WTC11 (cell line): ENCODE data around the gene PRUNE2. TPM values are rescaled to one million over a fixed set of nuclear protein-coding genes. Genes with fewer than 3 reads are reported as not detected.

Experiments
- ATAC-seq: fragments of 200-7000 bp; cut with Tn5 transposase; 2 replicates; pipeline ENCODE4 v1.10.0; 2021; ENCODE audit warnings: mild to moderate bottlenecking, moderate library complexity
- CTCF ChIA-PET: fragments of 300-600 bp; sonication (Branson Sonifier 250); formaldehyde crosslinking; loops from one replicate; lab custom pipeline; 2021; ENCODE audit warnings: antibody characterized with exemption; lab: Charles Lee
- POLR2A ChIA-PET: fragments of 350-600 bp; sonication (Branson Sonifier 250); formaldehyde crosslinking; loops from one replicate; lab custom pipeline; 2021; ENCODE audit warnings: antibody characterized with exemption; lab: Charles Lee
- DNase-seq: peaks from one replicate; pipeline ENCODE4 v3.0.0; 2021; ENCODE audit warnings: low spot score
- H3K27ac Mint-ChIP-seq: 2 replicates; pipeline ENCODE4 v1.8.0; 2021; ENCODE audit warnings: mixed read lengths
- H3K27me3 Mint-ChIP-seq: 2 replicates; pipeline ENCODE4 v1.8.0; 2021; ENCODE audit warnings: low read depth, mild to moderate bottlenecking, moderate library complexity, mixed read lengths
- H3K36me3 Mint-ChIP-seq: 2 replicates; pipeline ENCODE4 v1.8.0; 2021; ENCODE audit warnings: mixed read lengths
- H3K4me1 Mint-ChIP-seq: 2 replicates; pipeline ENCODE4 v1.8.0; 2022; ENCODE audit warnings: mixed read lengths
- H3K4me3 Mint-ChIP-seq: 2 replicates; pipeline ENCODE4 v1.8.0; 2021; ENCODE audit warnings: mild to moderate bottlenecking, moderate library complexity, mixed read lengths
- H3K9me3 Mint-ChIP-seq: 2 replicates; pipeline ENCODE4 v1.8.0; 2021; ENCODE audit warnings: mixed read lengths
- CBFB ChIP-seq: sonication (generic); formaldehyde crosslinking; IDR thresholded peaks from 2 replicates; pipeline ENCODE4 v1.8.1; 2022; ENCODE audit warnings: mild to moderate bottlenecking, low read depth, missing genetic modification reagents
- ESRRA ChIP-seq: sonication (generic); formaldehyde crosslinking; IDR thresholded peaks from 2 replicates; pipeline ENCODE4 v1.8.1; 2022; ENCODE audit warnings: mild to moderate bottlenecking, missing genetic modification reagents, borderline replicate concordance
- GTF2I ChIP-seq: fragments of 250-450 bp; sonication (Bioruptor Pico); conservative IDR thresholded peaks from 2 replicates; pipeline ENCODE4 v1.4.0; 2021; ENCODE audit warnings: mild to moderate bottlenecking
- JUN ChIP-seq: sonication (generic); formaldehyde crosslinking; IDR thresholded peaks from 2 replicates; pipeline ENCODE4 v1.8.0; 2023; ENCODE audit warnings: mild to moderate bottlenecking, missing genetic modification reagents
- NR1H2 ChIP-seq: sonication (generic); formaldehyde crosslinking; IDR thresholded peaks from 2 replicates; pipeline ENCODE4 v1.9.0; 2021; ENCODE audit warnings: mild to moderate bottlenecking, moderate library complexity, missing genetic modification reagents
- TEAD1 ChIP-seq: sonication (generic); formaldehyde crosslinking; IDR thresholded peaks from 2 replicates; pipeline ENCODE4 v1.8.0; 2022; ENCODE audit warnings: mild to moderate bottlenecking, missing genetic modification reagents
- ZNF416 ChIP-seq: fragments of 250-450 bp; sonication (Bioruptor Pico); IDR thresholded peaks from 2 replicates; pipeline ENCODE4 v1.9.0; 2021; ENCODE audit warnings: mild to moderate bottlenecking, inconsistent platforms
- ZNF423 ChIP-seq: fragments of 250-450 bp; sonication (Bioruptor Pico); IDR thresholded peaks from 2 replicates; pipeline ENCODE4 v2.1.2; 2022; ENCODE audit warnings: mild to moderate bottlenecking, moderate library complexity
- ZNF671 ChIP-seq: fragments of 250-450 bp; sonication (Bioruptor Pico); IDR thresholded peaks from 2 replicates; pipeline ENCODE4 v1.8.0; 2021; ENCODE audit warnings: mild to moderate bottlenecking
- total RNA-seq: library from RNA; stranded (reverse); gene quantifications from 3 replicates; pipeline ENCODE4 v1.2.3, GENCODE V29; 2021
- TF ChIP-seq, protein P1 (sequence below): fragments of 200-600 bp; IDR thresholded peaks from 2 replicates; pipeline ENCODE4 v1.8.0; 2022; ENCODE audit warnings: antibody characterized with exemption
- TF ChIP-seq, protein P2 (sequence below): sonication (generic); formaldehyde crosslinking; conservative IDR thresholded peaks from 2 replicates; pipeline ENCODE4 v1.8.1; 2023; ENCODE audit warnings: mild to moderate bottlenecking, low read depth, missing genetic modification reagents, moderate library complexity
- TF ChIP-seq, protein P3 (sequence below): sonication (generic); formaldehyde crosslinking; IDR thresholded peaks from 2 replicates; pipeline ENCODE4 v1.8.0; 2022; ENCODE audit warnings: mild to moderate bottlenecking, missing genetic modification reagents
- TF ChIP-seq, protein P4 (sequence below): fragments of 250-450 bp; sonication (Bioruptor Pico); IDR thresholded peaks from 2 replicates; pipeline ENCODE4 v1.8.0; 2021; ENCODE audit warnings: mild to moderate bottlenecking
- TF ChIP-seq, protein P5 (sequence below): sonication (generic); formaldehyde crosslinking; conservative IDR thresholded peaks from 2 replicates; pipeline ENCODE4 v1.8.1; 2022; ENCODE audit warnings: mild to moderate bottlenecking, missing genetic modification reagents
- TF ChIP-seq, protein P6 (sequence below): sonication (generic); formaldehyde crosslinking; IDR thresholded peaks from 2 replicates; pipeline ENCODE4 v1.8.0; 2023; ENCODE audit warnings: missing genetic modification reagents, mild to moderate bottlenecking, borderline replicate concordance

PRUNE2 gene
- total RNA-seq, 1 experiment from 2014 or later = 13.1 TPM

DNA sequence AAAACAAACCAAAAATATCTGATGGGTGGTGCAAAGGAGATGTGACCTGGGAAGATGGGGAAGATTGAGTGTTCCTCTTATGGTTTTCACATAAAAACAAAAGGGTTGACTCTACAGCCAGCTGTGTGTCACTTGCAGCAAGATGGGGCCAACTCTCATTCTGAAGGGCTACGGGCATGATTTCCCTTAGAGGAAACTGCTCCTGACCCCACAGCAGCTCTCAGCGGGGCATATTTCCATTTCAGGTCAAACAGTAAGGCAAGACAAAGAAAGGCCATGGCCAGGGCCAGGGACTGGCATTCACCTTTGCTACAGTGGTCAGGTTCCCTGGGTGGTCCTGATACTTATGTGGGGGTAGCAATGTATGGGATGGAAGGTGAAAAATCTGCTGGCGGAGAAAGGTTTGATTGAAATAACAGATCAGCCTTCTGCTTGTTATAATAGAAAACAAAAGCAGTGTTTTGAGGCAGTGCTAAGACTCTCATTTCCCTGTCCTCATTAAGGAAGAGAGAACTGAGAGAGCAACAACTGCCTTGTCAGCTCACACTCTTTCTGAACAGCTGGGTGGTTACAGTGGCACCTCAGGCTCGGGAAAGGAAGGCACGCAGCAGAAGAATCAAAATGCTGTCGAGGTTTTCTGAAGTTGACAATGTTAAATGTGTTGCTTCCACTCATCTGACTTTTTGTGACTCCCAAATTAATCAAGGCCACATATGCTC is 262.4 kb downstream of the PRUNE2 start:
- no peaks in the 10 kb centered on the region for H3K36me3 Mint-ChIP-seq
- ChIA-PET CTCF (interaction anchor here (0.7 to 1.2 kb wide), 3 partner anchors 15 to 249 kb away, joined by 3 to 4 read pairs (median 3); partner anchors contain the start of gene RFK), POLR2A (no interaction called here)
- DNase-seq (peak; percentile 13), ATAC-seq (peak; percentile 71)
- H3K9me3 Mint-ChIP-seq = no peaks in the 10 kb centered on the region
- no peak for TF ChIP-seq JUN (CRISPR knock-in tag)
- 0 out of 2 replicates have a peak, but pooled peaks have one; percentile 29 for TF ChIP-seq TEAD1 (CRISPR knock-in tag)
- no peak overlapping the region for H3K4me3 Mint-ChIP-seq
- H3K27me3 Mint-ChIP-seq = no peaks in the 10 kb centered on the region
- H3K27ac Mint-ChIP-seq = peak overlapping the region; percentile 29; the same call in 1 of the 2 replicates
- peaks cover 49% of the 10 kb centered on the region for H3K4me1 Mint-ChIP-seq

DNA sequence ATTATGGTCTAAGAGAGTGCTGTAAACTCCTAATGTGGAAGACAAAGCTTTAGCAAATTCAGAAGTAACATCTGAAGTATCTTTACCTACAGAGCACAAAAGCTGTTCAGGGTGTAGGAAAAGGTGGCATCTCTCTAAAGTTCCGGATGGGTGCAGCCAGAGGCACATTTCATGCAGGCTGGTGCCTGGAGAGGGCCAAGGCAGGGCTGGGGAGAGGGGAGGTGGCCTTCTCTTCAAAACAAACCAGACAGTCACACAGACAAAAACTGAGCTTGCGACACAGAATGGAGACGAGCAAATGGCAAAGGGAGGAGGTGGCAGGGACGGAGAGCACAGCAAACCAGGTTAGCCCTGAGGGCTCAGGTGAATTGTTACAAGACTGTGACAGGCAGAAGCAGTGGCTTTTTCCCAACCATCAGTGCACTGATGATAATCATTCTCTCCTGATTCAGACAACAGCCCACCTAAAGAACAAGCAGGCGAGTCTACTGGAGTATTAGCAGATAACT is 263.2 kb downstream of the PRUNE2 start:
- Mint-ChIP-seq H3K27ac (peak overlapping the region; percentile 64; the same call in 1 of the 2 replicates), H3K36me3 (no peaks in the 10 kb centered on the region), H3K9me3 (no peaks in the 10 kb centered on the region), H3K27me3 (no peaks in the 10 kb centered on the region), H3K4me1 (peaks cover 49% of the 10 kb centered on the region), H3K4me3 (no peak overlapping the region)
- TF ChIP-seq, protein P1, sequence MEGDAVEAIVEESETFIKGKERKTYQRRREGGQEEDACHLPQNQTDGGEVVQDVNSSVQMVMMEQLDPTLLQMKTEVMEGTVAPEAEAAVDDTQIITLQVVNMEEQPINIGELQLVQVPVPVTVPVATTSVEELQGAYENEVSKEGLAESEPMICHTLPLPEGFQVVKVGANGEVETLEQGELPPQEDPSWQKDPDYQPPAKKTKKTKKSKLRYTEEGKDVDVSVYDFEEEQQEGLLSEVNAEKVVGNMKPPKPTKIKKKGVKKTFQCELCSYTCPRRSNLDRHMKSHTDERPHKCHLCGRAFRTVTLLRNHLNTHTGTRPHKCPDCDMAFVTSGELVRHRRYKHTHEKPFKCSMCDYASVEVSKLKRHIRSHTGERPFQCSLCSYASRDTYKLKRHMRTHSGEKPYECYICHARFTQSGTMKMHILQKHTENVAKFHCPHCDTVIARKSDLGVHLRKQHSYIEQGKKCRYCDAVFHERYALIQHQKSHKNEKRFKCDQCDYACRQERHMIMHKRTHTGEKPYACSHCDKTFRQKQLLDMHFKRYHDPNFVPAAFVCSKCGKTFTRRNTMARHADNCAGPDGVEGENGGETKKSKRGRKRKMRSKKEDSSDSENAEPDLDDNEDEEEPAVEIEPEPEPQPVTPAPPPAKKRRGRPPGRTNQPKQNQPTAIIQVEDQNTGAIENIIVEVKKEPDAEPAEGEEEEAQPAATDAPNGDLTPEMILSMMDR = no peak
- no peak for TF ChIP-seq ZNF671 (CRISPR knock-in tag)
- TF ChIP-seq, protein P2, sequence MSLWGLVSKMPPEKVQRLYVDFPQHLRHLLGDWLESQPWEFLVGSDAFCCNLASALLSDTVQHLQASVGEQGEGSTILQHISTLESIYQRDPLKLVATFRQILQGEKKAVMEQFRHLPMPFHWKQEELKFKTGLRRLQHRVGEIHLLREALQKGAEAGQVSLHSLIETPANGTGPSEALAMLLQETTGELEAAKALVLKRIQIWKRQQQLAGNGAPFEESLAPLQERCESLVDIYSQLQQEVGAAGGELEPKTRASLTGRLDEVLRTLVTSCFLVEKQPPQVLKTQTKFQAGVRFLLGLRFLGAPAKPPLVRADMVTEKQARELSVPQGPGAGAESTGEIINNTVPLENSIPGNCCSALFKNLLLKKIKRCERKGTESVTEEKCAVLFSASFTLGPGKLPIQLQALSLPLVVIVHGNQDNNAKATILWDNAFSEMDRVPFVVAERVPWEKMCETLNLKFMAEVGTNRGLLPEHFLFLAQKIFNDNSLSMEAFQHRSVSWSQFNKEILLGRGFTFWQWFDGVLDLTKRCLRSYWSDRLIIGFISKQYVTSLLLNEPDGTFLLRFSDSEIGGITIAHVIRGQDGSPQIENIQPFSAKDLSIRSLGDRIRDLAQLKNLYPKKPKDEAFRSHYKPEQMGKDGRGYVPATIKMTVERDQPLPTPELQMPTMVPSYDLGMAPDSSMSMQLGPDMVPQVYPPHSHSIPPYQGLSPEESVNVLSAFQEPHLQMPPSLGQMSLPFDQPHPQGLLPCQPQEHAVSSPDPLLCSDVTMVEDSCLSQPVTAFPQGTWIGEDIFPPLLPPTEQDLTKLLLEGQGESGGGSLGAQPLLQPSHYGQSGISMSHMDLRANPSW (CRISPR knock-in tag) = no peak
- TF ChIP-seq ZNF416 = no peak
- TF ChIP-seq, protein P3, sequence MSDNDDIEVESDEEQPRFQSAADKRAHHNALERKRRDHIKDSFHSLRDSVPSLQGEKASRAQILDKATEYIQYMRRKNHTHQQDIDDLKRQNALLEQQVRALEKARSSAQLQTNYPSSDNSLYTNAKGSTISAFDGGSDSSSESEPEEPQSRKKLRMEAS (CRISPR knock-in tag) = no peak
- TF ChIP-seq, protein P4, sequence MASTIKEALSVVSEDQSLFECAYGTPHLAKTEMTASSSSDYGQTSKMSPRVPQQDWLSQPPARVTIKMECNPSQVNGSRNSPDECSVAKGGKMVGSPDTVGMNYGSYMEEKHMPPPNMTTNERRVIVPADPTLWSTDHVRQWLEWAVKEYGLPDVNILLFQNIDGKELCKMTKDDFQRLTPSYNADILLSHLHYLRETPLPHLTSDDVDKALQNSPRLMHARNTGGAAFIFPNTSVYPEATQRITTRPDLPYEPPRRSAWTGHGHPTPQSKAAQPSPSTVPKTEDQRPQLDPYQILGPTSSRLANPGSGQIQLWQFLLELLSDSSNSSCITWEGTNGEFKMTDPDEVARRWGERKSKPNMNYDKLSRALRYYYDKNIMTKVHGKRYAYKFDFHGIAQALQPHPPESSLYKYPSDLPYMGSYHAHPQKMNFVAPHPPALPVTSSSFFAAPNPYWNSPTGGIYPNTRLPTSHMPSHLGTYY = no peak
- TF ChIP-seq NR1H2 (CRISPR knock-in tag) = no peak
- TF ChIP-seq JUN (CRISPR knock-in tag) = no peak
- TF ChIP-seq, protein P5, sequence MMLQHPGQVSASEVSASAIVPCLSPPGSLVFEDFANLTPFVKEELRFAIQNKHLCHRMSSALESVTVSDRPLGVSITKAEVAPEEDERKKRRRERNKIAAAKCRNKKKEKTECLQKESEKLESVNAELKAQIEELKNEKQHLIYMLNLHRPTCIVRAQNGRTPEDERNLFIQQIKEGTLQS (CRISPR knock-in tag) = no peak
- TF ChIP-seq CBFB (CRISPR knock-in tag) = no peak
- TF ChIP-seq GTF2I = no peak
- TF ChIP-seq, protein P6, sequence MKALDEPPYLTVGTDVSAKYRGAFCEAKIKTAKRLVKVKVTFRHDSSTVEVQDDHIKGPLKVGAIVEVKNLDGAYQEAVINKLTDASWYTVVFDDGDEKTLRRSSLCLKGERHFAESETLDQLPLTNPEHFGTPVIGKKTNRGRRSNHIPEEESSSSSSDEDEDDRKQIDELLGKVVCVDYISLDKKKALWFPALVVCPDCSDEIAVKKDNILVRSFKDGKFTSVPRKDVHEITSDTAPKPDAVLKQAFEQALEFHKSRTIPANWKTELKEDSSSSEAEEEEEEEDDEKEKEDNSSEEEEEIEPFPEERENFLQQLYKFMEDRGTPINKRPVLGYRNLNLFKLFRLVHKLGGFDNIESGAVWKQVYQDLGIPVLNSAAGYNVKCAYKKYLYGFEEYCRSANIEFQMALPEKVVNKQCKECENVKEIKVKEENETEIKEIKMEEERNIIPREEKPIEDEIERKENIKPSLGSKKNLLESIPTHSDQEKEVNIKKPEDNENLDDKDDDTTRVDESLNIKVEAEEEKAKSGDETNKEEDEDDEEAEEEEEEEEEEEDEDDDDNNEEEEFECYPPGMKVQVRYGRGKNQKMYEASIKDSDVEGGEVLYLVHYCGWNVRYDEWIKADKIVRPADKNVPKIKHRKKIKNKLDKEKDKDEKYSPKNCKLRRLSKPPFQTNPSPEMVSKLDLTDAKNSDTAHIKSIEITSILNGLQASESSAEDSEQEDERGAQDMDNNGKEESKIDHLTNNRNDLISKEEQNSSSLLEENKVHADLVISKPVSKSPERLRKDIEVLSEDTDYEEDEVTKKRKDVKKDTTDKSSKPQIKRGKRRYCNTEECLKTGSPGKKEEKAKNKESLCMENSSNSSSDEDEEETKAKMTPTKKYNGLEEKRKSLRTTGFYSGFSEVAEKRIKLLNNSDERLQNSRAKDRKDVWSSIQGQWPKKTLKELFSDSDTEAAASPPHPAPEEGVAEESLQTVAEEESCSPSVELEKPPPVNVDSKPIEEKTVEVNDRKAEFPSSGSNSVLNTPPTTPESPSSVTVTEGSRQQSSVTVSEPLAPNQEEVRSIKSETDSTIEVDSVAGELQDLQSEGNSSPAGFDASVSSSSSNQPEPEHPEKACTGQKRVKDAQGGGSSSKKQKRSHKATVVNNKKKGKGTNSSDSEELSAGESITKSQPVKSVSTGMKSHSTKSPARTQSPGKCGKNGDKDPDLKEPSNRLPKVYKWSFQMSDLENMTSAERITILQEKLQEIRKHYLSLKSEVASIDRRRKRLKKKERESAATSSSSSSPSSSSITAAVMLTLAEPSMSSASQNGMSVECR (CRISPR knock-in tag) = no peak
- TF ChIP-seq ZNF423 (CRISPR knock-in tag) = no peak
- TF ChIP-seq ESRRA (CRISPR knock-in tag) = no peak
- ChIA-PET CTCF (interaction anchor here (0.7 to 1.2 kb wide), 3 partner anchors 15 to 248 kb away, joined by 3 to 4 read pairs (median 3); partner anchors contain the start of gene RFK), POLR2A (no interaction called here)
- ATAC-seq = peak; percentile 29
- no peak for DNase-seq
